T47D (cell line): Measurements from ENCODE around the gene TOMM34.

Experiments used
- DNase-seq, 2 experiments: peaks; one replicate each; pipeline versions ENCODE4 v3.0.0 to v3.0.0-alpha.2; 2011 to 2012; ENCODE audit warnings: low read depth in 1 of 2, low spot score in 1 of 2
- JUND ChIP-seq: IDR thresholded peaks from 2 replicates; pipeline ENCODE4 v1.6.1; 2012; ENCODE audit warnings: low read depth
- in situ Hi-C: cut with HindIII; loops from 2 replicates; pipeline ENCODE4 v1.10.0; 2016; ENCODE audit warnings: low sequenced_read_pairs, low pct_unique_long_range_greater_than_20kb

TOMM34 gene

GRCh38 chr20:44938637-44939036 is 21.6 kb downstream of the TOMM34 start:
- in situ Hi-C loops, result no loop called here
- DNase-seq, result no peak
- no peak for TF ChIP-seq JUND

DNA sequence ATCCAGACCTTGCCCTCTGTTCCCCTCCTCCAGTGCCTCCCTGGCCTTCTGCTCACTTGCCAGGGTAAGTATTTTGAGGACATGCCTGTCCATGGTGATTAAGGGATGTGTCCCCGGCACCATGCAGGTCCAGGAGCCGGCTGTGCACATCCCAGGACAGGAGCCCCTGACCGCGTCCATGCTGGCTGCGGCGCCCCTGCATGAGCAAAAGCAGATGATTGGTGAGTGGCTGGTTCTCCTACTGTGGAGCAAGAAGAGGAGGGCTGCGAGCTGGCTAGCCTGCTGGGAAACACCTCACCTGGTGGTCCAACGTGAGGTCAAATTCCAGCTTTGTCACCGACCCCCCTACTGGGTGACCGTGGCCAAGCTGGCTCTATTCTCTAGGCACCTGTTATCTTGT is 23.7 kb downstream of the TOMM34 start:
- in situ Hi-C loops, result no loop called here
- DNase-seq, result no peak
- TF ChIP-seq JUND, result no peak

DNA sequence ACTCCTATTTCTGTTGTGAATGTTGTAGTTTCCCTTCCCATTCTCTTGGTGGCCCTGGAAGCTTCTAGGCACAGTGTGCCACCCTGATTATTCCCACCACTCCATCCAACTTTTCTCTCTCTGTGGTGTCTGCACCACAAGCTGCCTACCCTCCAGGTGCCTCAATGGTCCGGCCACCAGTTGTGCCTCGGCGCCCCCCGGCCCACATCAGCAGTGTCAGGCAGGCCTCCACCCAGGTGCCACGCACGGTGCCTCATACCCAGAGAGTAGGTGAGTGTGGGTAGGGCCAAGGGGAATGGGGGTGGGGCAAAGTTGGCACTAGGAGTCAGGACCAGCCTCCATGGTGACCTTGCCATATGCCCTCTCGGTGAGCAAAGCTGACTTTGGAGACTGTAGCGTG is 27.3 kb downstream of the TOMM34 start:
- in situ Hi-C loops, result no loop called here
- no peak for TF ChIP-seq JUND
- DNase-seq, result no peak

- in situ Hi-C loops, result no loop called here
- TF ChIP-seq JUND, result no peak
- no peak for DNase-seq
Measured at GRCh38 chr20:44931911-44932310, 28.3 kb downstream of the TOMM34 start.

- no peak for TF ChIP-seq JUND
- DNase-seq, result no peak
- in situ Hi-C loops, result no loop called here
Measured at GRCh38 chr20:44930517-44931168, 29.6 kb downstream of the TOMM34 start.

DNA sequence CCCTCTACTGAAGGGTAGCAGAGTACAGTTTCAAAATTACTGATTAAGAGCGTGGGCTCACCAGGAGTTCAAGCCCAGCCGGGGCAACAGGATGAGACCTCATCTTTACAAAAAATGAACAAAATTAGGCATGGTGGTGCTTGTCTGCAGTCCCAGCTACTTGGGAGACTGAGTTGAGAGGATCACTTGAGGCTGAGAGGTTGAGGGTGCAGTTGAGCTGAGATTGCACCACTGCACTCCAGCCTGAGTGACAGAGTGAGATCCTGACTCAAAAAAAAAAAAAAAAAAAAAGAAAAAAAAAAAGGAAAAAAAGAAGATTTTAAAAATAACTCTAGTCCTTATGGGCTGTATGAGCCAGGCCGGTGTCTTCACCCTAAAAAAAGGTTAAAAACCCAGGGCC is 31.6 kb downstream of the TOMM34 start:
- in situ Hi-C loops, result no loop called here
- no peak for TF ChIP-seq JUND
- DNase-seq, result no peak

- in situ Hi-C loops, result no loop called here
- no peak for TF ChIP-seq JUND
- no peak for DNase-seq
Measured at GRCh38 chr20:44924541-44924940, 35.7 kb downstream of the TOMM34 start.

DNA sequence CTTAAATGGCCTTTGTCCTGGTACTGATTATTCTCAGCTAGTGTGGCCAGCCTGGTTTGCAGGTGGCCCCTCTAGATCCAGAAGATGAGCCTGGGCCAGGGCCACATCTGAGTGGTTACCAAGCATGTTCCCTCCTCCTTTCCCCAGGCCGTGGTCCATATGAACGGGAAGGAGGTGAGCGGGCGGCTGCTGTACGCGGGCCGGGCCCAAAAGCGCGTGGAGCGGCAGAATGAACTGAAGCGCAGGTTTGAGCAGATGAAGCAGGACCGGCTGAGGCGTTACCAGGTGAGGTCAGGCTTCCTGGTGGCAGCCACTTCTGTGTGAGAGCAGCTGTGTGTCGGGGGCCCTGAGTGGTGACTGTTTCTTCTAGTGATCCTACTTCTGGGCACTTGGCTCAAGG is 38.8 kb downstream of the TOMM34 start:
- DNase-seq, result no peak
- TF ChIP-seq JUND, result no peak
- in situ Hi-C loops, result no loop called here

GRCh38 chr20:44918761-44919160 is 41.4 kb downstream of the TOMM34 start:
- no peak for DNase-seq
- in situ Hi-C loops, result no loop called here
- TF ChIP-seq JUND, result no peak

DNA sequence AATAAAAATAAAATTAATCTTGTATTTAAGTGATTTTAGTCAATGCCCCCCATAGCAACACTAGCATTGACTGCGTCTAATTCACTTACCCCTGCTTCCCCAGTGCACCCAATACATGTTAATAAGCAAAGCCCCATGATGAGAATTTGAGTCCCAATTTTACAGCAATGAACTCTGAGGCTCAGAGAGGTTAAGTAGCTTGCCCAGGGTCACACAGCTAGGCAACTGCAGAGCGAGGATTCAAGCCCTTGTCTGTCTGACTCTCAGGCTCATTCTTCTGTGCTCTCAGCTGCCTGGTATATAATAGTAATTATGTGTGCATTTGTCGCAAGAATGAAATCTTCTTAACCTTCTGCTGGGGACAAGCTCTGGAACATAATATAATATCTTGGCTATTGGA is 41.9 kb downstream of the TOMM34 start:
- in situ Hi-C loops, result no loop called here
- no peak for TF ChIP-seq JUND
- DNase-seq, result no peak

DNA sequence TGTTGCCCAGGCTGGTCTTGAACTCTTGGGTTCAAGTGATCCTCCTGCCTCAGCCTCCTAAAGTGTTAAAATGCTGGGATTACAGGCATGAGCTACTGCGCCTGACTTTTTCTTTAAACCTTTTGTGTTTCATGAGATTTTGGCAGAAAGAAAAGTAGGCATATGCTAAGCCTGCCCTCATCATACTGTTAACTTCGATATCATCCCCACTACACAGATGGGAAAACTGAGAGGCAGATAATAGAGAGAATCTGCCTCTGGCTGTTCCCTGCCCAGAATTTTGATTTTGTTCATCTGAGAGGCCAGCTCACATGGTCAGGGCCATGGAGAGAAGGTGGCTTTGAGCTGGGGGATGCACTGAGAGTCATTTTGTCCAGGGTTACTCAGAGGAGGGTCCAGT is 42.8 kb downstream of the TOMM34 start:
- TF ChIP-seq JUND, result no peak
- no peak for DNase-seq
- in situ Hi-C loops, result no loop called here

- TF ChIP-seq JUND, result no peak
- no peak for DNase-seq
- in situ Hi-C loops, result no loop called here
Measured at GRCh38 chr20:44916586-44916985, 43.6 kb downstream of the TOMM34 start.

DNA sequence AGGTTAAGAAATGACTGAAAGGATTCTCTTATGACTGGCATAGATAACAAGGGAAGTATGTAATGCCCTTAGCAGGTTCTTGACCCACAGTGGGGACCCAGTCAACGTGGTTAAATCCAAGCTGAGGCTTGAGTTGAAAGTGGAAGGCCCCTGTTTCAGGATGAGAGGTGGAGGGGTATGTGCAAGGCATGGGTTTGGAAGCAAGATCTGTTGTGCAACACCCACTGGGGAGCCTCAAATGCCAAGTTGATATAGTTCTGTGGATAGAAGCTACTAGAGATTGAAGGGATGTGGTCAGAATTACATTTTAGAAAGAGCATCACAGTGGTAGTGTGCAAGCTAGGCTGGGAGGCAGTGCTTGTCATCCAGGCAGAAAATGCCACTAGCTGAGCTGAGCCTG is 45.3 kb downstream of the TOMM34 start:
- no peak for TF ChIP-seq JUND
- in situ Hi-C loops, result no loop called here
- DNase-seq, result no peak

DNA sequence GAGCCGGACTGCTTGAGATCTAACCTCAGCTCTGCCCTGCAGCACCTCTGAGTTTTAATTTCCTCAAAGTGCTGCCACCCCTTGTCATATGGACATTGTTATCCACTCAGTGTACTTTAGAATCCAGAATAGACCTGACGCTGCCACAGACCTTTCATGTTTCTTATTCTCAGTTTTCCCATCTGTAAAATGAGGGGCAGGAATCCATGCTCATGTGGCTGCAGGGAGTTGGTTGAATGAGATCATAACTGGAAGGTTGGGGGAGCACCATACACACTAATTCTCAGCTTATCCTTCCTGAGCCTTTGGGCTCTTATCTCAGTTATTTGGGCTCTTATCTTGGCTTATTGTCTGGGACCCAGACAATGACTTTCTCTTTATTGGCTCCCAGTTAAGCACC is 48.0 kb downstream of the TOMM34 start:
- in situ Hi-C loops, result no loop called here
- no peak for TF ChIP-seq JUND
- DNase-seq, result no peak
